Activated CD8-positive, alpha-beta memory T cell treated with anti-CD3 and anti-CD28 coated beads for 36 hours (primary cell): ENCODE results near the gene ERO1B. TPM values are rescaled to one million over a fixed set of nuclear protein-coding genes. Genes with fewer than 3 reads are reported as not detected.

Experiments used
- CTCF ChIA-PET: fragments of 350-600 bp; sonication (Branson Sonifier 250); formaldehyde crosslinking; loops from one replicate; lab custom pipeline; 2021; ENCODE audit warnings: antibody characterized with exemption; lab: Charles Lee
- POLR2A ChIA-PET: fragments of 350-600 bp; sonication (Branson Sonifier 250); formaldehyde crosslinking; loops from one replicate; lab custom pipeline; 2021; ENCODE audit warnings: antibody characterized with exemption; lab: Charles Lee
- total RNA-seq, 2 experiments: library from RNA; stranded (reverse); gene quantifications; one replicate each; pipeline ENCODE4 v1.2.3, GENCODE V29; 2021

Gene ERO1B
- total RNA-seq, 2 experiments from 2014 or later = 2.3 to 3.0 TPM

GRCh38 chr1:236167154-236167553, 114.6 kb downstream of the ERO1B start:
- CTCF ChIA-PET = interaction anchor here (0.6 kb wide), 1 partner anchor 297 kb away, joined by 3 read pairs; no protein-coding TSS in a partner anchor
- POLR2A ChIA-PET = no interaction called here

DNA sequence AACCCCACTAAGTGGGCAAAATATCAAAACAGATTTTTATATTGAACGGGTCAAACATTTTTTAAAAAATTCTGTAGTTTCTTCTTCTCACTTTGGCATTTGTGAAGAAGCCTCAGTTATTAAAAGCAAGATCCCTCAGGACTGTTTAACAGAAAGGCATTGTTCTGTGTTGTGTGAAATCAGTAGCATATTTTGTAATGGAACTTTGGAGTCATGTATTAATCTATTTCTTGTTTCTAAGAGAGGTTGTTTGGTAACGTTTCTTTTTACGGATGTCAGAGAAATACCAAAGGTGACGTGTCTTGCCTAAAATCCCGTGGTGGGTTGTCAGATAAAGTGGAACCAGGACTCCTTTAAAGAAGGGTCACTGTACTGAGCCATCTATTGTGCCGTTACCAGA, 115.7 kb downstream of the ERO1B start:
- ChIA-PET CTCF (no interaction called here), POLR2A (no interaction called here)

Other genes with a start within 250 kb of the ERO1B start
- gene NID1, start 216.9 kb downstream of the ERO1B start, total RNA-seq = under 1 TPM; 0.08 TPM
- gene GPR137B, start 139.4 kb downstream of the ERO1B start, total RNA-seq = 1 to 10 TPM; 8.1 to 9.2 TPM
- gene EDARADD, start 112.3 kb upstream of the ERO1B start, total RNA-seq = 10 to 100 TPM; 15.7 to 16.3 TPM
- gene LGALS8, start 242.0 kb upstream of the ERO1B start, total RNA-seq = 10 to 100 TPM; 57.2 to 61.1 TPM